Coronary artery (tissue), 2 donors: Measurements from ENCODE around the gene SLC11A2.

Experiments
- DNase-seq: peaks from one replicate; pipeline ENCODE4 v3.0.0-alpha.2; 2017; ENCODE audit warnings: low spot score
- H3K27ac ChIP-seq, 2 donors: fragments of 200-600 bp; sonication (generic); one replicate each; pipeline ENCODE4 v1.5.1; 2016 to 2019
- H3K4me3 ChIP-seq: fragments of 200-600 bp; sonication (generic); 2 replicates; pipeline ENCODE4 v1.5.1; 2016; ENCODE audit warnings: mild to moderate bottlenecking, moderate library complexity
- TF ChIP-seq, protein P1 (sequence below): fragments of 200-600 bp; sonication (generic); IDR thresholded peaks from one replicate; pipeline ENCODE4 v1.5.1; 2019; ENCODE audit warnings: antibody characterized with exemption

Gene SLC11A2

GRCh38 chr12:51025836-51026638, at the start of gene SLC11A2:
Gene SLC11A2, minus strand, starts transcription at chr12:51026384. Its CDS starts 15,656 bp downstream, at chr12:51010728.
- TF ChIP-seq, protein P1, sequence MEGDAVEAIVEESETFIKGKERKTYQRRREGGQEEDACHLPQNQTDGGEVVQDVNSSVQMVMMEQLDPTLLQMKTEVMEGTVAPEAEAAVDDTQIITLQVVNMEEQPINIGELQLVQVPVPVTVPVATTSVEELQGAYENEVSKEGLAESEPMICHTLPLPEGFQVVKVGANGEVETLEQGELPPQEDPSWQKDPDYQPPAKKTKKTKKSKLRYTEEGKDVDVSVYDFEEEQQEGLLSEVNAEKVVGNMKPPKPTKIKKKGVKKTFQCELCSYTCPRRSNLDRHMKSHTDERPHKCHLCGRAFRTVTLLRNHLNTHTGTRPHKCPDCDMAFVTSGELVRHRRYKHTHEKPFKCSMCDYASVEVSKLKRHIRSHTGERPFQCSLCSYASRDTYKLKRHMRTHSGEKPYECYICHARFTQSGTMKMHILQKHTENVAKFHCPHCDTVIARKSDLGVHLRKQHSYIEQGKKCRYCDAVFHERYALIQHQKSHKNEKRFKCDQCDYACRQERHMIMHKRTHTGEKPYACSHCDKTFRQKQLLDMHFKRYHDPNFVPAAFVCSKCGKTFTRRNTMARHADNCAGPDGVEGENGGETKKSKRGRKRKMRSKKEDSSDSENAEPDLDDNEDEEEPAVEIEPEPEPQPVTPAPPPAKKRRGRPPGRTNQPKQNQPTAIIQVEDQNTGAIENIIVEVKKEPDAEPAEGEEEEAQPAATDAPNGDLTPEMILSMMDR: no peak
- Histone ChIP-seq H3K27ac (peak within 1 kb of the TSS; percentile 96), H3K4me3 (peak within 1 kb of the TSS; percentile 95)
- peak; percentile 97 for DNase-seq

DNA sequence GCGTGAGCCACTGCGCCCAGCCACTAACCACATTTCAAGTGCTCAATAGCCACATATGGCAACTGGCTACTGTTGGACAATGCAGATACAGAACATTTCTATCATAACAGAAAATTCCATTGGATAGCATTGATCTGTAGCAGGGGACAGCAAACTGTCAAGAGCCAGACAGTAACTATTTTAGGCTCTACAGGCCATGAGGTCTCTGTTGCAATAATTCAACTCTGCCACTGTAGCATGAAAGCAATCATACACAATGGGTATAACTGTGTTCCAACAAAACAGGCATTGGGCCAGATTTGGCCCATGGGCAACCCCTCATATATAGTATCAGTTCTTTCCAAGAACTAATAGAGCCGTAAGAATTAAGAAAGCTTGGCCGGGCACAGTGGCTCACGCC, 49.2 kb upstream of the SLC11A2 start:
- no peak for DNase-seq
- Histone ChIP-seq H3K4me3 (no peak overlapping the region), H3K27ac (no peak overlapping the region)
- TF ChIP-seq, protein P1: no peak

- H3K27ac ChIP-seq: no peak overlapping the region
- TF ChIP-seq, protein P1: no peak
- DNase-seq: no peak
- H3K4me3 ChIP-seq: no peak overlapping the region
Observed at GRCh38 chr12:51071663-51072062, 45.5 kb upstream of the SLC11A2 start.

- DNase-seq: no peak
- Histone ChIP-seq H3K27ac (no peak overlapping the region), H3K4me3 (no peak overlapping the region)
- TF ChIP-seq, protein P1: no peak
Observed at GRCh38 chr12:51070004-51070403, 43.8 kb upstream of the SLC11A2 start.

GRCh38 chr12:51067771-51068170, 41.6 kb upstream of the SLC11A2 start:
- no peak for DNase-seq
- no peak overlapping the region for H3K27ac ChIP-seq
- H3K4me3 ChIP-seq: no peak overlapping the region
- TF ChIP-seq, protein P1: no peak

GRCh38 chr12:51067229-51067628, 41.0 kb upstream of the SLC11A2 start:
- TF ChIP-seq, protein P1: no peak

DNA sequence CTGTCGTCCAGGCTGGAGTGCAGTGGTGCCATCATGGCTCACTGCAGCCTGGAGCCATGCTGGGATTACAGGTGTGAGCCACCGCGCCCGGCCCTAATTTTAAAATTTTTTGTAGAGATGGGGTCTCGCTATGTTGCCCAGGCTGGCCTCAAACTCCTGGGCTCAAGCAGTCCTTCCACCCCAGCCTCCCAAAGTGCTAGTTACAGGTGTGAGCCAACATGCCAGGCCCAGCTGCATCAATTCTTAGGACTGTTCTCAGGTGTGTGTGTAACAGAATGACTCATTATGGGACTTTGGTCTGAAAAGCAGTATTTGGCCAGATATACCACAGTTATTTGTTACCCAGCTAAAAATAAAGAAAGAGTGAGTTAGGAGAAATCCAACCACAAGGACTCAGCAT, 39.3 kb upstream of the SLC11A2 start:
- no peak overlapping the region for H3K4me3 ChIP-seq
- DNase-seq: no peak
- no peak overlapping the region for H3K27ac ChIP-seq
- TF ChIP-seq, protein P1: no peak

More at GRCh38 chr12:51067229-51067628, 41.0 kb upstream of the SLC11A2 start:
- DNase-seq: no peak
- no peak overlapping the region for H3K4me3 ChIP-seq
- H3K27ac ChIP-seq: no peak overlapping the region
